SK-N-SH (cell line): ENCODE measurements around the gene KDM4C.

Source experiments
- POLR2AphosphoS5 ChIP-seq: IDR thresholded peaks from 2 replicates; pipeline ENCODE4 v1.6.1; 2012; ENCODE audit warnings: low read depth, low read length
- RAD21 ChIP-seq: IDR thresholded peaks from 2 replicates; pipeline ENCODE4 v1.6.1; 2012; ENCODE audit warnings: mild to moderate bottlenecking, low read length
- TAF1 ChIP-seq: IDR thresholded peaks from 2 replicates; pipeline ENCODE4 v1.6.1; 2012; ENCODE audit warnings: low read depth, mild to moderate bottlenecking, low read length, moderate library complexity, borderline replicate concordance
- TEAD4 ChIP-seq: IDR thresholded peaks from 2 replicates; pipeline ENCODE4 v1.4.0; 2012; ENCODE audit warnings: mild to moderate bottlenecking, borderline replicate concordance; ENCODE audit not compliant: insufficient read depth
- YY1 ChIP-seq: IDR thresholded peaks from 2 replicates; pipeline ENCODE4 v1.4.0; 2012; ENCODE audit warnings: low read depth, mild to moderate bottlenecking
- TF ChIP-seq, protein P1 (sequence below): fragments of 200-600 bp; sonication (generic); IDR thresholded peaks from 2 replicates; pipeline ENCODE4 v1.6.1; 2017; ENCODE audit warnings: antibody characterized with exemption, mild to moderate bottlenecking, moderate library complexity

DNA sequence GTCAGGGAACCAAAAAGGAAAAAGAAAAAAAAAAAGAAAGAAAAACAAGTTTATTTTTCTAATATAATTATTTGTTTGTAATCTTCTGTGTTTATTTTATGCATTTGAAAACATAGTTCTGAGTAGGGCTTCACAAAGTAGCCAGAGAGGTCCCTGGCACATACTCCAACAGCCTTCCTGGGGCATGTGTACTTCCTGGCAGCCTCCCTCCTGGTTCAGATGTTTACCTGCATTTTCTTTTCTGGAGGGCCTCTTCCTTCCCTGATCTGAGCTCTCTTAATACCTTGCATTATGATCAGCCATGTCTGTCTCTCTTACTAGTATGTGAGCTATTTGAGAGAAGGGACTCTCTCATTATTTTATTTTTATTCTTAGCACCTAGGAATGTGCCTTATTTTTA lies 361.8 kb downstream of the KDM4C start:
- TF ChIP-seq, protein P1, sequence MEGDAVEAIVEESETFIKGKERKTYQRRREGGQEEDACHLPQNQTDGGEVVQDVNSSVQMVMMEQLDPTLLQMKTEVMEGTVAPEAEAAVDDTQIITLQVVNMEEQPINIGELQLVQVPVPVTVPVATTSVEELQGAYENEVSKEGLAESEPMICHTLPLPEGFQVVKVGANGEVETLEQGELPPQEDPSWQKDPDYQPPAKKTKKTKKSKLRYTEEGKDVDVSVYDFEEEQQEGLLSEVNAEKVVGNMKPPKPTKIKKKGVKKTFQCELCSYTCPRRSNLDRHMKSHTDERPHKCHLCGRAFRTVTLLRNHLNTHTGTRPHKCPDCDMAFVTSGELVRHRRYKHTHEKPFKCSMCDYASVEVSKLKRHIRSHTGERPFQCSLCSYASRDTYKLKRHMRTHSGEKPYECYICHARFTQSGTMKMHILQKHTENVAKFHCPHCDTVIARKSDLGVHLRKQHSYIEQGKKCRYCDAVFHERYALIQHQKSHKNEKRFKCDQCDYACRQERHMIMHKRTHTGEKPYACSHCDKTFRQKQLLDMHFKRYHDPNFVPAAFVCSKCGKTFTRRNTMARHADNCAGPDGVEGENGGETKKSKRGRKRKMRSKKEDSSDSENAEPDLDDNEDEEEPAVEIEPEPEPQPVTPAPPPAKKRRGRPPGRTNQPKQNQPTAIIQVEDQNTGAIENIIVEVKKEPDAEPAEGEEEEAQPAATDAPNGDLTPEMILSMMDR: no peak
- TF ChIP-seq RAD21 (no peak), YY1 (no peak), TEAD4 (no peak), POLR2AphosphoS5 (no peak), TAF1 (no peak)
